GM18519 (cell line): ENCODE data around the gene LDLRAD4.

Source experiments
- ATAC-seq: cut with Tn5 transposase; IDR thresholded peaks from one replicate; pipeline ENCODE4 v1.9.1; 2021; ENCODE audit warnings: mild to moderate bottlenecking, moderate library complexity; ENCODE audit not compliant: unreplicated experiment, low FRiP score

Gene LDLRAD4

DNA sequence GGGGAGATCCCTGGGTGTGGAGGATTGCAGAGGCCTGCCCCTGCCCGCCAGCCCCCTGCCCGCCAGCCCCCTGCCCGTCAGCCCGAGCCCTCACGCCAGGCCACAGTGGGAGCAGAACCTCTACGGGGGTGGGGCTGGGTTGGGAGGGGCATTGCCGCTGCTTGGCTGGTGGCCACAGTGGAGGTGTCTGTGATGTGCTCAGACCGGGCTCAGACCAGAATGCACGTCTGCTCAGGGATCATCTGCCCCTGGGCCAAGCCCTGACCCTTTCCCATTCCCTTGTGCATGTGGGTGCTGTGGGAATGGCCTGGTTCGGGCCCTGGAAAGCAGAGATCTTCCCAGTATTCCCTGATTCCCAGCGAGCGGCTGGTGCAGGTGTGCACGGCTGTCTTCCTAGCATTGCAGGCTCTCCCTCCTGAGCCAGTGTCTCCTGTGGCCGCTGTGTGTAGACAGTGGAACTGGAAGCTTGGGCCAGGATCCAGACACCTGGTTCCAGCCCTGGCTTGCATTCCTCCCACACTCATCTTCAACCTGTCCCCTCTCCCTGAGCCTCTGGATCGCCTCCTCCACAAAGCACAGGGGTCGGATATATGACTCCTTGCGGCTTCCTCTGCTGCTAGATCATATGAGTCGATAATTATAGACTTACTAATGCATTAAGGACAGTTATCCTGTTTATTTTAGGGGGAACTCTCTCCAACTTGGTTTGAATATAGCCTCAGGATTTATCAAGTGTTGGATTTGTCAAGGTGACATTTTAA lies 161.6 kb downstream of the LDLRAD4 start:
- ATAC-seq: no peak

DNA sequence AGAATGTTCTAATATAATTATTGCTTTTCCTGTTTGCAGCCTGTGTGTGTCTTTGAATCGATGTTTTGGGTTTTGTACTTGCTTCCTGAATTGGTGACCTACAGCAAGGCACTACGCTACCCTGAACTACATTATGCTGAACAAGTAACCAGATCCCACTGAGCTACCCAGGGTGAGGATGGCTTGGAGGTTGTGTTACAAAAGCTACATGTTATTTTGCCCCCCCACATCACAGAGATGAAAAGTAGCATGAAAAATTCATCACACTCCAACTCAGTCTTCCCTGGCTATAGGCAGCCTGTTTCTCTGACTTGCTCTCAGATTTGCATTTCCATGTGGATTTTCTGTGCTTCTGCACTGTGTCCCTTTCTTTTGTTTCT lies 162.1 kb downstream of the LDLRAD4 start:
- no peak for ATAC-seq

DNA sequence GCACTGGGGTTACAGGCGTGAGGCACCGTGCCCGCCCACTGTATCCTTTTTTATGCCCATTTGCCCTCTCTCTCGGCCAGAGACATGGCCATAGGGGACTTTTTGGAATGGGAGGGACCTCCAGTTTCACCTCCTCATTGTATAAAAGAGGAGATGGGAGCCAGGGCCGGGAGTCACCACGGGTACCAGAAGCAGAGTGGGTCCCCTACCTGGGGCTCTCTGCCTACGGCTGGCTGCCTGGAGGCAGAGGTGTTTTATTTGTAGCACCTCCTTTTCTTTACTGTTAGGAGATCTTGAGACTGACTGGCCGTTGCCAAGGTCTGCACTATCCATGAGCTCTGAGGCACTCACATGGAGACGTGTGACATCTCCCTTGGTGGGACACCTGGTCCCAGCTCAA lies 162.8 kb downstream of the LDLRAD4 start:
- no peak for ATAC-seq

DNA sequence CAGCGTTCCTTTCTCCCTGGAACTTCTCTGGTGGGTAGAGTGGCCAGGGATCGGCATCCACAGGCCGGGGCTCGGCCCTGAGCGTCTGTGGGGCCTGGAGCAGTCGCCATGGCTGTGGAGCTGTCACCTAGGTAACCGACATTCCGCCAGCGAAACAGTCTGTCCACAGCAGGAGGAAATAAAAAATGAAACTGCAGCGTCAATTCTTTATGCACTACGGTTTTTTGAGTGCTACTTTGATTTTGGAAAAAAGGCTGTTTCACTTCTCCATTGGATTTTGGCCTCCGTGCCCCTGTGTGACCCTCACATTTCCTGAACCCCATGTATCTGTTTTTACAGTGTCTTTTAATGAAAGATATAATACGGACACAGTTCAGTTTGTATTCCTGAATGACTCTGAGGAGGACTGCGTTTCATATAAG lies 163.4 kb downstream of the LDLRAD4 start:
- no peak for ATAC-seq

DNA sequence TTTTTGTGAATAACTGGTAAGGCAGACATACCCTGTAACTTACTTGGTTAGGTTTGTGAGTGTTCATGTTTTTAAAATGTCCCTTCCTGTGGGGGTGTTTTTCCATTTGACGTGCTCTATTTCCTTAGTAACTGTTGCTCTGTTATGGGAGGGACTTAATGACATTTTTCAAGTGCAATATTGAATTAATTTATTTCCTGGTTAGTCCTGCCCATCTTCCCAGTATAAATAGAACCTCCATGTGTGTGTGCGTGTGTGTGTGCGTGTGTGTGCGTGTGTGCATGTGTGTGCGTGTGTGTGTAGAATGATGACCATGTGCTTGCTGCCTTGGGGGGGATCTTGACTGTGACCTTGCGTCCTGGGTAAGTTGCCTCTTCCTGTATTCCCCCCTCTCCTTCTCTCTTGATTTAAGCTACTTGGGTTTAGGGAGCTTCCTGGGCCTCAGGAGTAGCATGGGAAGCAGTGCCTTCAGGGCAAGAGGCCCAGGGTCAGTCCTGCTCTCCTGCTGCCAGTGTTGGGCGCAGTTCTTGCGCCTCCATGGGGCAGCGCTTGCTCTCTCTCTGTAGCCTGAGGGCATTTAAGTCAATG lies 163.9 kb downstream of the LDLRAD4 start:
- ATAC-seq: no peak

DNA sequence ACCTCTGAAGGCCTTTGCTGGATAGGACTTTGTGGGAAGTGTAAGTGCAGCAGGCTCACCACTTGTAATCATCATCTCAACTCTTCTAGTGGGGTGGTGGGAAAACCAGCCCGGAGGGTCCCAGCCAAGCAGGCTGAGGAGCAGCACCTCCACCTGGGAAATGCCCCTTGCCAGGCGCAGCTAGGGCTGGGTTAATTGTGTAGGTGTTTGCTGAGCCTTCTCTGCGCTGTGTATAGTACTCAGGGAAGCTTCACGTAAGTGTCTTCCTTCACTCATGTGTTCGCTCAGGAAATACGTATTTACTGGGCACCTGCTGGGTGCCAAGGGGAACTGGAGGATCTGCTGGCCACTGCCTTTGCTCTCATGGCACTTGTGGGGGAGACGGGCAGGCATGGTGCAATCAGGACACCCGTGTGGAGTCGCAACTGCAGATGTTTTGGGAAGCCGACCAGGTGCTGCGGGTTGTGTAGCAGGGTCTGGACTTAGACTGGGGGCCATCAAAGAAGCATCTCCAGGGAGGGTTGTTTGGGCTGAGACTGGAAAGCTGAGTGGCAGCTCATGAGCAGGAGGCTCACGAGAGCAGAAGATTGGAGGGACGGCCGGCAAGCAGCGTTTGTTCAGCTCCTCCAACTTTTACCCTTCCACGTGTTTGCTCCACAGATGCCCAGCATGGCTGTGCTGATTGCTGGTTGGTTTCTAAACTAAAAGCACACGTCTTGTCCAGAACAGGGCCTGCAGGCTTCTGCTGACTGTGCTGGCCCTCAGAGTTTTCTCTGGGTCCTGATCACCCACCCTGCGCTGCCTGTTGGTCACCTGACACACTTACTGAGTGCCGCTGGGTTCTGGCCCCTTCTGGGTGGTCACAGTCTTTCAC lies 164.6 kb downstream of the LDLRAD4 start:
- no peak for ATAC-seq

DNA sequence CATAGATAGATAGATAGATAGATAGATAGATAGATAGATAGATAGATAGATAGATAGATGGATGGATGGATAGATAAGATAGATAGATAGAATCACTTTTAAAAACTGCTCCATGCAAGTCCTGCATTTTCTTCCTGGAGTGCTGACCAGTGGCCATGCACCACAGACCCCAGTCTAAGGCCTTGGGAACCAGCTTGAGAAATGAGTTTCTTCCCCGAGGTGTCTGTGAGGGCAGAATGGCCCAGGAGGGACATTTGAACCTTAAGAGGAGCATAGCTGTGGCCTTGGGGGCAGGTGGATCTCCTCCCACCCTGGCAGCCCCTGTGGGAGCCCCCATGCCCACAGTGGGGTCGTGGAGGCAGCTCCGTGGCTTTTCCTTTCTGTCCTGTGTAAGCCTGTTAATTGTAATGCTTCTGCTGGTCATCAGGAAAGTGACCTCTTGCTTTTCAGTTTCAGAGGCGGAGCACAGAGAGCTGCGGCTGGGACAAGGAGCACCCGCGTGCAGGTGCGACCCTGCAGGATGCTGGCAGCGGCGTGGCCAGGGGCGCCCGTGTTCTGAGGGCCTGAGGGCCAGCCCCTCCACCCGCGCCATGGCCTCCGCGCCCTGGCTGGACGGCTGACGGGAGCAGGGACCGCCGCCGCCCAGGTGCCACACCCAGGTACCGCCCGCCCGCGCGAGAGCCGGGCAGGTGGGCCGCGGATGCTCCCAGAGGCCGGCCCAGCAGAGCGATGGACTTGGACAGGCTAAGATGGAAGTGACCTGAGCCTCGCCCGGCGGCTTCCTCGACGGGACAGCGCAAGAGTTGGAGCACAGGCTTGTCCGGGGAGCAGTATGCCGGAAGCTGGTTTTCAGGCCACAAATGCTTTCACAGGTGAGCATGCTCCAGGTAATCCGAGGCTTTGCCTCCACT lies 168.6 kb downstream of the LDLRAD4 start:
- ATAC-seq: no peak

DNA sequence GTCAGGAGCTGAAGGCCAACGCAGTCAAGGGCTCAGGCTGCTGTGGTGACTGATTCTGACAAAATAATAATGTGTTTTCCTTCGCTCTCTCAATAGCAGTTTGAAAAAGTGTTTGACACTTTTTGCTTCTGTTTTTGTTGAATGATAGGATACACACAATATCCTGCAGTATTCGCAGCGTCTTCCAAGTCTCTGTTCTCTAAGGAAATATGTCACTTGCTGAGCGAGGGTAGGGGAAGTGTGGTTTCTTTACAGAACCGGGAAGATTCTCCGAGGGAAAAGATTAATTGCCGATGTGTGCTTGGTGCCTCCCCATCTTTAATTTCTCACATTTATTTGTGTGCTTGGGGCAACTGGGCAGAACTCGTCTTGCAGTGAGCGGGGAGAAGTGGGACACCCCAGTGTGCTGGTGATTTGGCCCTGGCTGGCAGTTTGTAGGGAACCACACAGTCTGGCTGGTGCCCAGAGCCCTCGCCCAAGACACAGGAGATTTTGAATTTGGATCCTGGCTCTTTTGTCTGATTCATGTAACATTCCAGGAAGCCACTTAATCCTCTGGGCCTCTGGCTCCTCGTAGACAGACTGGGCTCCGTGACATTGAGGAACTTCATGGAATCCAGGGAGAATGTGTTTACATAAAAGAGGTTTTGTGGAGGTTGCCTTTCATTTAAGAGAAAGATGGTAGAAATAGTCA lies 169.4 kb downstream of the LDLRAD4 start:
- no peak for ATAC-seq

DNA sequence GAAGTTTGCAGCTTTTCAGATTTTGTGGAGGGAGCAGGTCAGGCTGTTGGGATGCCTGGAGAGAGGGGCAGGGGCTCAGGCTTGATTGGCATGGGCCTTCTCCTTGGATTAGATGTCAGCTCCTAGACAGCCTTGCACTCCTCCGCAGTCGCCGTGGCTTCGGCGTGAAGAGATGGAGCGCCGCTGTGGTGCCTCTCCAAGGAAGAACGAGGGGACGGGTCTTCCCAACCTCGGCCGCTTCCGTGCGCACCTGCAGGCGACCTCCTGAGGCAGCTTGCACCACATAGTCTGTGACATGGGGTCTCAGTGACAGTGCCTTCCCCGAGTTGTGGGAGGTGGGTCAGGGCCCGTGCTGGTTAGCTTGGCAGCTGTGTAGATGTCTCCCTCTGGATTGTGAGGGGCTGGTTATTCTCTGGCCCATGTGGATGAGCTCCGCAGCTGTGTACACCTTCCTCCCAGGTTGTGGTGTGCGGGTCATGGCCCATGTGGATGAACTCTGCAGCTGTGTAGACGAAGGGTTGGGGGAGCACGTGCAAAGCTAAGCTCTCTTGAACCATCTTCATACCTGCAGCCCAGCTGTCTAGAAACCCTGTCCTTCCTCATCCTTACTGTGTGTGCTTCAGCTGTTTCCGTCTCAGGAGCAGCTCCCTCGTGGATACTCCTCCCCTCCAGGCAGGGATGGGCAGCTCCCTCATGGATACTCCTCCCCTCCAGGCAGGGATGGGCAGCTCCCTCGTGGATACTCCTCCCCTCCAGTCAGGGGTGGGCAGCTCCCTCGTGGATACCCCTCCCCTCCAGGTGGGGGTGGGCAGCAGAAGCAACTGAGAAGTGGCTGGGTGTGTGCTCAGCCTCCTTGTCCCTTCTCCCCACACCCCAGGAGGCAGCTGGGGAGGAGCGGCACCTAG lies 170.3 kb downstream of the LDLRAD4 start:
- ATAC-seq: no peak

DNA sequence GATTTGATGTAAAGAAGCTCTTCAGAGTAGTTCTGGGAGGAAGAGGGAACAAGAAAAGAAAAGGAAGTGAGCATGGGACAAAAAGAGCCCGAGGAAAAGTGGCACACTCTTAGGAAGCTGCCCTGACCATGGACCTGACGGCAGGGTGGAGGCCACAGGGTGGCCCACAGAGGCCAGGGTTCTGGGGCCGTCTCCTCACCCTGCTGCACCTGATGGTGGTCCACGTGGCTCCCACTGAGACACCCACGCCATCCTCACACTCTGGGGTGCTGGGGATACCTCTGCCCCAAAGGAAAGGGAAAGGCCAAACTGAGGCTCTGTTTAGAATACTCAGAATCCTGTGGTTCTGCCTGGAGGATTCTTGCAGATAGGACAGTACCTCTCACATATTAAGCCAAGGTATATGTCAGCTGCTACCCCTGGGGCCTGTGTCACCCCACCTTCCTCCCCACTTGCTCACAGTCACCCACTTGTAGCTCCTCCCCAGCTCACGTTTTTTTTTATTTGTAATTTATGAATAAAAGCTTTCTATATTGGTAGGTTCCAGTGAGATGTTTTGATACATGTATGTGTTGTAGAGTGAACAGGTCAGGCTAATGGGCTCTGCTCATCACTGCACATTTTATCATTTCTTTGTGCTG lies 171.1 kb downstream of the LDLRAD4 start:
- ATAC-seq: no peak

DNA sequence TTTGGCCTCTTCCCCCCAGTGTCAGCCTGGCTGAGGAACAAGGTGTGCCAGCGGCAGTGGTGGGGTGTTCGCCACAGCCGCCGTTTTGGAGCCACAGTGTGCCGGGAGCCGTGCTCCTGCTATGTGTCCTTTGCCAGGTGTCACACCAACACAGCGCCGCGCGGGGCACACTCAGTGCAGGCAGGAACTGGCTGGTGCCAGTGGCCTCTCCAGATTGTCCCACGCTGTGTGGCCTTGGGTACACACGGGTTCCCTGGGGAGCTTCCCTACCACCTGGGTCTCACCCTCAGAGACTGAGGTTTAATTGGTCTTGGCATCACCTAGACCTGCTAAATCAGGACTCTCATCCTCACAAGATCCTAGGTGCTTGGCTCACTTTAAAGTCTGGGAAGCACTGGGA lies 171.6 kb downstream of the LDLRAD4 start:
- ATAC-seq: no peak

DNA sequence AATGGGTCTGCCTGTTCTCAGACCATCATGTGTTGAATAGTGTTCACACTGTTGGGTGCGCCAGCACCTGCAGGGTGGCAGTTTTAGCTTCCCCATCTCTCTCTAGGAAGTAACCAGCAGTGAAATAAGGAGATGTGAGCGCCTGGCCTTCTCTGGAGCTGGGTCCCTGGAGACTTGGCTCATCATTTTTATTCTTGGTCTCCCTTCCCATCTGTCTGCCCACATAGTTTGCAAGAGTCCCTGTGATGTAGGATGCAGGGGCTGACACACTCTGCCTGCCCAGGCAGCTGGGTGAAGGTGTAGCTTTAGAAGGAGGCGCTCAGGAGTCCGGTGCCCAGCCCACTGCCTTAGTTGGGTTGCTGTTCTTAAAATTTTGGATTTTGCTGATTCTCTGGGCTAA lies 172.2 kb downstream of the LDLRAD4 start:
- ATAC-seq: no peak

DNA sequence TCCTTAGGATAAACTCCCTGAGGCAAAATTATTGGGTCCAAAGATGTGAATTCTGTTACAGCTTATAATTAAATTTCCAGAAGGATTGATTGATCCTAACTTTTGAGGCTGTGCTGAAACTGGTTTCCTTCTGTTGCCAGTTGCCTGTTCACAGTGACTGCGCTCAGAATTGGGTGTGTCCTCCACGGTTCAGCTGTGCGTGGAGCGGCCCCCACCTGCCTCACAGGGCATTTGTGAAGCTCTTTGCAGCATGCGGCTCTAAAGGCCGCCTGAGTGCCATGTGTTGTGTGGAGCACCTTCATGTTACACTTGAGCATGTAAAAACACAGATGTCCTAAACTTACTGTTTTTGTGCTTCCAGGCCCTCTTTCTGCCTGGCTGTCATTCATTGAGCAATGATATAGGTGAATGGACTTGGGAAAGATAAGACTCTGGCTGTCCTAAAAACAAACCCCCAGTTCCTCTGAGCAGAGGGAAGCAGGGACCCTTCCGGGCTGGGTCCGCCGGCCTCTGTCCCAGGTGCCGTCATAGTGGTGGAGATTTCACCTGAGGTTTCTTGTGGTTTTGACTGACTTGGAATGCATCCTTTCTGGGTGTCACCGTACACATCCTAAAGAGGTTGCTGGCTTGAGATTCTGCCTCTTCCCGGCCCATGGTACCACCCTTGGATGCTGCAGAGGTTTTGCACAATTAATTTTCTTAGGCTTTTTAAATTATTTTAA lies 173.6 kb downstream of the LDLRAD4 start:
- no peak for ATAC-seq

DNA sequence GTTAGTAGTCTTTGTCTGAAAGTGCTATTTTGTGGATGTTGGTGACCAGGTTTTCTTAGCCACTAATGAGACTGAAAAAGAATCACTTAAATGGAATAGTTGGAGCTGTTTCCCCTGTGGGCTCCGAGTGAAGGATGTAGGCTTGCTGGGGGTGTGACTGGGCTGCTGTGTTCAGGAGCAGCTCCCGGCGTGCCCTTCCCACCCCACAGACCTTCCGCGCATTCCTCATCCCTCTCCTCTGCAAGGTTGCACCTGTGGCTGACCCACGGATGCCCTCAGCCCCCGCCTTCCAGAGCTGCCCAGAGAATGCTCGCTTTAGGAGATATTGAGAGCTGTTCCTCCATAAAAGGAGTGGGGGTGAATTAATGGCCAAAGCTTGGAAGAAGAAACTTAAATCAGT lies 174.3 kb downstream of the LDLRAD4 start:
- ATAC-seq: no peak

DNA sequence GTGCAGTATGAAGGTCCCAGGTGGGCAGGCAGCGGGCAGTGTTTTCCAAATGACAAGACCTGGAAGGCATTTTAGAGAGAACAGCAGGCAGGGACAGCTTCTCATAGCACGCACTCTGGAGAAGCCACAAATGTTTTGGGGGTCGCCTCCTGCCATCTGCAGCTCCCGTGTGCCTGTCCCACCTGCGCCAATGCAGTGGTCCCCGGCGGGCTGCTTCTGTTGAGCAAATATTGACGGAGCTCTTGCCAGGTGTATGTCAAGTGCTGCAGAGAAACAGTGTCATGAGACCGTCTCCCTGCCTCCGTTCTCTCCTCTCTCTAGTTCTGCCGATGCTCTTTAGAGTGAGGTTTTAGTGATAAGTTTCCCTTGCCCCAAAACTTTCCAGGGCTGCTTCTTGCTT lies 174.8 kb downstream of the LDLRAD4 start:
- ATAC-seq: no peak

DNA sequence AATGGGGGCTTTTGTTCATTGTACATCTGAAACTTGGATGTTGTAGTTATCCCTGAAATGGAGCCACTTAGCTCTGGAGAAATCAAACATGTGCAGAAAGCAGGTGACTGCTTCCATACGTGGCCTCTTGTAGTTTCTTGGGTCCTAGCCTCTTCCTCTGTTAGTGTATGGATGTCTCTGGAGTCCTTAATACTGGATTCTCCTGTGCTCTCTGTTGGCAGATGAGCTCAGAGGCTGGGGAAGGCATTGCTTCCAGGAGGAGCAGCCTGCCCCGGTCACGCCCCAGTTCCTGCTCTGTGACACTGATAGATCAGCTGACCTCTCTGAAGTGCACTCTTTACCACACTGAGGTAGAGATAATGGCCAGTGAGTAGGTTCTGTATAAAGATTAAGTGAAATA lies 176.2 kb downstream of the LDLRAD4 start:
- ATAC-seq: no peak

DNA sequence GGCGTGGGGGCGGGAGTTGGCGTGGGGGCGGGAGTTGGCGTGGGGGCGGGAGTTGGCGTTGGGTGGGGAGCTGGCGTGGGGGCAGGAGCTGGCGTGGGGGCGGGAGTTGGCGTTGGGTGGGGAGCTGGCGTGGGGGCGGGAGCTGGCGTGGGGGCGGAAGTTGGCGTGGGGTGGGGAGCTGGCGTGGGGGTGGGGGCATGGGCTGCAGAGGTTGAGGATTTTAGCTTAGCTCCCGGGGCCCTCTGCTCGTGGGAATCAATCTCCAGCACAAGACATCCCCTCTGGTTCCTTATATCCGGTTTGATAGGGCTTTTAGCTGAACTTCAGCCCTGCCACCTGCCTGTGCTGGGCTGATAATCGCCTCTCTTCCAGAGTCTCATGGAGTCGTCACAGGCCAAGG lies 177.0 kb downstream of the LDLRAD4 start:
- ATAC-seq: no peak
